Skin of body (tissue), 2 donors: ENCODE measurements around the gene LDAH. TPM values are rescaled to one million over a fixed set of nuclear protein-coding genes. Genes with fewer than 3 reads are reported as not detected.

Experiments used
- DNase-seq: peaks from one replicate; lab custom pipeline; 2025; lab: John Stamatoyannopoulos, UW
- total RNA-seq: library from RNA; depleted of rRNA; stranded (reverse); fragments of >200 nt; gene quantifications from one replicate; pipeline ENCODE4 v1.2.3, GENCODE V29; 2014

The LDAH gene
- total RNA-seq, 1 donor from 2014 or later = 15.8 TPM

- no peak for DNase-seq
These were observed 184.1 kb downstream of the LDAH start for GRCh38 chr2:20638646-20639430.

- DNase-seq = no peak
These were observed 184.9 kb downstream of the LDAH start for GRCh38 chr2:20638014-20638413.

- DNase-seq = no peak
These were observed 185.8 kb downstream of the LDAH start for GRCh38 chr2:20637147-20637546.

DNA sequence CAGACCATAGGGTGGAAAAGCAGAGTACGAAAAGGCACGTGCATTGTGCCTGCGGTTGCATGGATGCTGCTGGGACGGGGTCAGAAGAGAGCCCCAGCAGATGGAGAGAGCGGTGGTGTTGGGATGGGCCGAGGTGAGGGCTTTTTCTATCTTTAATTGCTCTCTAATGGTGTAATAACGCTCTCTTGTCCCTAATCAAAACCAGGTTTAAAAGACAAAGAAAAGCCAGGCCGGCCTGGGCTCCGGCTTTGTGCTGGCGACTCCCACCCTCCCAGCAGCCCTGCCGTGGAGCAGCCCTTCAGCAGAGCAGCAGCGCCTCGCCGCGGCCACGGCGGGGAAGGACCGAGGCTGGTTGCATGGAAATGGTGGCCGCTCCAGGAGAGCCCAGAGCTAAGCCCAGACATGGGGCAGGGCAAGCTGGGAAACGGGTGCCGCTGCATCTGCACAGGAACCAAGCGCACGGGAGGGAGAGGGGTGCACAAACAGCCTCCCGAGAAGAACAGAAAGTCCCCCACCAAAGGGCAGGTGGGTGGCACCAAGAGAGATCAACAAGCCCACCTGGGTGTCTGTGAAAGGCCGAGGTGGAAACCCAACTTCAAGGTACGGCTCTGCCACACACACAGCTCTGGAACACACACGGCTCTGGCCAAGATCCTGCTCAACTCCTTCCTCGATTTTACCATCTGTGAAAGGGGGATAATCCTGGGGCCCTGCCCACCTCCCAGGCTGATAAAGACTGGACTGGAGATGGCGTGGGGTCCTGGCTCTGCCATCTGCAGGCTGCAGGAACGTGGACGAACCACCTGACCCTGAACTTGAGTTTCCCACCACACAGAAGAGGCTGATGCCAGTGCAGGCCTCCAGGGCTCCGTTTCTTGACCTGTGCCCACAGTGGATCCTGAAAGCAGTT, 187.0 kb downstream of the LDAH start:
- DNase-seq = peak; percentile 77

DNA sequence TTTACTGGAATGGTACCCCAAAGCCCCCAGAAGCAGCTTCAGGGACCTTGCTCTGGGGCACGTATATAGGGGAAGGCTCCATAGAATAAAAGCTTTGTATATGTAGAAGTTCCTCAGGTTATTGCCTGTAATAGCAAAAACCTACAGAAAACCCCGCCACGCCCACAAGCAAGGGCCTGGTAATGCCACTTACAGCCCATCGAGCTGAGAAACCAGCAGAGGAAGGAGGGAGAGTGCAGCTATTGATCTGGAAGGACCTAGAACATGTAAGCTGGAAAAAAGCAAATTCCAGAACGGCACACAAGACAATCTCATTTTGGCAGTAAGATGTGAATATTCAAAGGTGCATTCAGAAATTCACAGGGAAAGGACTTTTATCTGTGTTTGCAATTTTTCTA, 187.8 kb downstream of the LDAH start:
- DNase-seq = no peak

GRCh38 chr2:20634507-20635112, 188.3 kb downstream of the LDAH start:
- peak; percentile 55 for DNase-seq

Other genes starting within 250 kb of the LDAH start
- 13.5 TPM for gene HS1BP3, start 172.0 kb downstream of the LDAH start, total RNA-seq
- gene GDF7, start 156.0 kb downstream of the LDAH start, total RNA-seq = 0.89 TPM
- 3.4 TPM for gene APOB, start 221.0 kb upstream of the LDAH start, total RNA-seq